Fibroblast of skin of left biceps (primary cell): ENCODE measurements around the gene CHD9NB.
"Not testable (repeated sequence)": the region's sequence is repeated elsewhere in the genome, so short reads cannot be mapped to it uniquely, and the experiment has no call there.

ENCODE experiments used
- DNase-seq, 2 experiments: peaks; one replicate each; pipeline ENCODE4 v3.0.0-alpha.2; 2013; ENCODE audit warnings: low read depth in 2 of 2

Gene CHD9NB

GRCh38 chr16:53084141-53084541 lies 31.4 kb upstream of the CHD9NB start:
- DNase-seq, result no peak

DNA sequence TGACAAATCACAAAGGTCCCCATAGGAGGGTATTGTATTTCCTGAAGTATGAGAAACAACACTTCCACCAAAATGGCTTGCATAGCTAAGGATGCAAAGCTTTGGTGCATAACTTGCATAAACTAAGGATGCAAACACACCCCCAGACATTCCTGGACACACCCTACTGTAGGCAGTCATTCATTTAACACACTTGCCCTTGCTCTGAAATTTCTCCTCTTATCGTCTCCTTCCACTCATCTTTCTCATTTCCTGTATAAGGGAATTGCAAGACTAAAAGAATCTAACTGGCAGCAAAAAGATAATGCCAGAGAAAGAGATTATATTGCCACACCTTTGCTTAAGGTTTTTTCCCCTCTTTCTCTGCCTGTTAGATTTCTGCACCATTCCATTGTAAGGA lies 30.4 kb upstream of the CHD9NB start:
- no peak for DNase-seq

DNA sequence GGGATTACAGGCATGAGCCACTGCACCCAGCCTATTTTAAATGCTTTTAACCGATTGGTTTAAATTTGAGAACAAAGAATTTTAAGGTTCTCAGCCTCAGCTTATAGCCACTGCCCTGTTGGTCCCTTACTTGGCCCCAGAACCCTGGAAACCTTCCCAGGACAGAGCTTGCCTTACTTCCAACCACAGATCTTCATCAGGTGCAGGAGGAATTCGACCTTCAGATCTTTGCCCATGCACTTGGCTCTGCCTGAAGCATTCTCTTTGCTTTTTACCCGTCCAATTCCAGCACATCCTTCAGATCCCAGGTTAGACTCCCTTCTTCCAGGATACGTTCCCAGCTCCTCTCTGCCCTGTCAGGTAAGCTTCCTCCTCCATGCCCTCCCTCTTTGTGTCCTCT lies 29.8 kb upstream of the CHD9NB start:
- DNase-seq, result no peak

GRCh38 chr16:53081686-53082407 lies 29.1 kb upstream of the CHD9NB start:
- no peak for DNase-seq

- DNase-seq, result no peak
Measured at GRCh38 chr16:53081032-53081424, 28.3 kb upstream of the CHD9NB start.

DNA sequence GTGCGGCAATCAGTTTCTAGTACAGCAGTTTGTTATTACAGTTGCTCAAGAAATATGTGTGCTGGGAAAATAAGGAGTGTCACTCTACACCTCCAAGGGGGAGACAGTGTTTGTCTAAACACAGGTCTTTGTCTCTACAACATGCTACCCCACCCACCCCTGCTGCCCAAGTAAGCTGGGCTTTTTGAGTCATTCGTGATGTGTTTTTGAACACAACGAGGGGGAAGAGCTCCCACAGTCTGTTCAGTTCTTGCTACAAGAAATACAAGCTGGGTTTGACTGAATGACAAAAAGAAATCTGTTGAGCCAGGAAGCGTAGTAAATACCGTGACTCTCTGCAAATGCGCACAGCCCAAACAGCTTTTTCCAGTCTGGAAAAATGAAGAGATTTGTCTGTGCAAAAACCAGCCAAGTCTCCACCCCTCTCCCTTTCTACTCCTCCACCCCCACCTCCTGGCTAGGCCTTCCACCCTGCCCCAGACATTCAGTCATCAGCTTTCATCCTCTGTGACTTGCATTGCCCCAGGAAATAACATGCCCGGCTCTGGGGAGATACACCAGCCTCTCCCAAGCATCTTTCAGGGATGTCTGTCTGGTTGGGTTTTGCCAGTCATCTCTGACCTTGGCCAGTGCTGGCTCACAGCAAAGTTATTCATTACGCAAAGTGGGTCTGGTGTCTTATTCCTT lies 27.8 kb upstream of the CHD9NB start:
- no peak for DNase-seq

- no peak for DNase-seq
Measured at GRCh38 chr16:53078765-53079485, 26.2 kb upstream of the CHD9NB start.

GRCh38 chr16:53078247-53078646 lies 25.6 kb upstream of the CHD9NB start:
- no peak for DNase-seq

GRCh38 chr16:53075461-53075860 lies 22.8 kb upstream of the CHD9NB start:
- not testable (repeated sequence) for DNase-seq

DNA sequence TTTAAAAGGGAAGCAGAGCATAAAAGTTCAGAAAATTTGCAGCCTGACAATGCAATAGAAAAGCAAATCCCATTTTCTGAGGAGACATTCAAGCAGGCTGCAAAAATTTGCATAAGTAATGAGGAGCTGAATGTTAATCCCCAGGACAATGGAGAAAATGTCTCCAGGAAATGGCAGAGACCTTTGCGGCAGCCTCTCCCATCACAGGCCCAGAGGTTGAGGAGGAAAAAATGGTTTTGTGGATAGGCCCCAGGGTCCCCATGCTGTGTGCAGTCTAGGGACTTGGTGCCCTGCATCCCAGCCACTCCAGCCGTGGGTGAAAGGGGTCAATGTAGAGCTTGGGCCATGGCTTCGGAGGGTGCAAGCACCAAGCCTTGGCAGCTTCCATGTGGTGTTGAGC lies 21.6 kb upstream of the CHD9NB start:
- DNase-seq, result not testable (repeated sequence)

DNA sequence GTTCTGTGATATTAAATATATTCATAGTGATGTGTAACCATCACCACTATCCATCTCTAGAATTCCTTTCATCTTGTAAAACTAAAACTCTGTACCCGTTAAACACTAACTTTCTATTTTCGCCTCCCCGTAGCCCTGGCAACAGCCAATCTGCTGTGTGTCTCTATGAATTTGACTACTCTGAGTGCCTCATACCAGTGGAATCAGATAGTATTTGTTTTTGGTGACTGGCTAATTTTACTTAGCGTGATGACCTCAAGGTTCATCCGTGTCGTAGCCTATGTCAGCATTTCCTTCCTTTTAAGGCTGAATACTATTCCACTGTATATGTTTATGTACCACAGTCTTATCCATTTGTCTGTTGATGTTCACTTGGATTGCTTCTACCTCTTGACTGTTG lies 20.3 kb upstream of the CHD9NB start:
- DNase-seq, result no peak

GRCh38 chr16:53071748-53072301 lies 19.1 kb upstream of the CHD9NB start:
- no peak for DNase-seq

DNA sequence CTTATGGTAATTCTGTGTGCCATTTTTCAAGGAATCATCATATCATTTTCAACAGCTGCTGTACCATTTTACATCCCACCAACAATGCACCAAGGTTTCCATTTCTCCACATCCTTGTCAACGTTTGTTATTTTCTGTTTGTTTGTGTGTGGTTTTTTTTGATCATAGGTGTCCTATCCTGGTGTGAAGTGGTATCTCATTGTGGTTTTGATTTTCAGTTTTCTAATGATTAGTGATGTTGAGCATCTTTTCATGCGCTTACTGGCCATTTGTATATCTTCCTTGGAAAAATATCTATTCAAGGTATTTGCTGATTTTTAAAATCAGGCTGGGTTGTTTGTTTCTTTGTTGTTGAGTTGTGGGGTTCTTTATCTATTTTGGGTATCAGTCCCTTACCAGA lies 17.1 kb upstream of the CHD9NB start:
- DNase-seq, result no peak

DNA sequence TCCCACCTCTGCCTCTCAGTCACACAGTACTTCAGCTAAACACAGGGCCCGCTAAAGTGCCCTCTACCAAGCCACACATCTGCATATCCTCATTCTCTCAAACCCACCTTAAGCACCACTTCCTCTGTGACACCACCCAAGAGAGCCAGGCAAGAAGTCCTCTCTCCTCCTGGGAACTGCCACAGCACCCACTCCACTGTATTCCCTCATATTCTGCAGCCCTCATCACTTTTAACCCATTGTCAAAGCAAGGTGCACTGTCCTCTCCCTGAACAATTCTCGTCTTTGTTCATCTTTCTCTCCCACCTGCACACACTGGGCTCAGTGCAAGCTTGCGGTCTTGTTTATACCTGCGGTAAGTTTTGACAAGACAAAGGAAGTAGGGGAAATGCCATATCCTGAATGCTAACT lies 15.7 kb upstream of the CHD9NB start:
- DNase-seq, result no peak

DNA sequence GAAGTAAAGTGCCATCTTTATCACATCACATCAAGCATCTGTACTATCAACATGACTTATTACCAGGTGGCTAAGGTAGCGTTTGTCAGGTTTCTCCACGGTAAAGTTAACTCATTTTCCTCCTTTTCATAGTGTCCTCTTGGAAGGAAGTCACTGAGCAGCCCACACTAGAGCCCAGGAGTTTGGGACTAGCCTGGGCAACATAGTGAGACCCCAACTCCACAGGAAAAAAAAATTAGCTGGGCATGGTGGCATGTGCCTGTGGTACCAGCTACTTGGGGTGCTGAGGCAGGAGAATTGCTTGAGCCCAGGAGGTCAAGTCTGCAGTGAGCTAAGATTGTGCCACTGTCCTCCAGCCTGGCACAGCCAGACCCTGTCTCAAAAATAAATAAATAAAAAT lies 15.0 kb upstream of the CHD9NB start:
- no peak for DNase-seq

DNA sequence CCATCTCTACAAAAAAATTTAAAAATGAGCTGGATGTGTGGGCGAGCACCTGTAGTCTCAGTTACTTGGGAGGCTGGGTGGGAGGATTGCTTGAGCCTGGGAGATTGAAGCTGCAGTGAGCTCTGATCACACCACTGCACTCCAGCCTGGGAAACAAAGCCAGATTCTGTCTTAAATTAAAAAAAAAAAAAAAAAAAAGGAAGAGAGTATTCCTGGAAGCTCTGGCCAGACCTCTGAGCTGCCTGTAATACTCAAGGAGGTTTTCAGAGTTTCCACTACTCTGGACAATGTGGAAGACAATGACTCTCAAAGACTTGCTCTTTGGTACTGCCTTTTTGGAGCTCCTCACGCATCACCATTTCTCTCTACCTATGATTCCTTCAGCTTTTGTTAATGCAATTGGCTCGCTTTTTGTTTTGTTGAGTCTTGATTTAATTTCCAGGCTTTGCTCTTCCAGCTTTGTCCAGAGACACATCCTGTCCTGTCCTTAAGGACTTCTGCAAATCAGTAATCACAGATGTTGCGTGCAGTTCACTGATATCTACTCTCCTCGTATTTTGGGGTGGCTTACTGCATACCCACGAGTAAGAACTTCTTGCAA lies 12.9 kb upstream of the CHD9NB start:
- no peak for DNase-seq

DNA sequence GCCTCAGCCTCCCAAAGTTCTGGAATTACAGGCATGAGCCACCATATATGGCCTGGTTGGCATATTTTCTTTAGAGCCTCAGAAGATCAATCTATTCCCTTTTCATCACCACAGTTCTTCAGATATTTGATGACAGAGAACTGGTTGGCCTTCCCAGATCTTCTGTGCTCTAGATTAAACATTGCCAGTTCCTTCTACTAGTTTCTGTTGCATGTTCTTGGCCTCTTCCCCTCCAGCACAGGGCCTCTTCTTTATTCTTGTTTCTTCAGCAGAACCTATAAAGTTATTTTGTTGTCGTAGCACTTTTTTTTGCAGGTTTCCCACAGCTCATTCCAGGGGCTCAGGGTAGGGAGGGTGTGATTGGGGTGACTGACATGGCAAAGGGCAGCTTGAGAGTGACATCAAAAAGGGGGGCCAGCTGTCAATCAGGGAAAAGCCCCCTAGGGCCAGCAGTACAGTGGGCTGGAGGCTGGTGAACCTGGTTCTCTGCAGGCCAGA lies 11.4 kb upstream of the CHD9NB start:
- DNase-seq, result no peak

GRCh38 chr16:53061701-53062159 lies 9.0 kb upstream of the CHD9NB start:
- no peak for DNase-seq

DNA sequence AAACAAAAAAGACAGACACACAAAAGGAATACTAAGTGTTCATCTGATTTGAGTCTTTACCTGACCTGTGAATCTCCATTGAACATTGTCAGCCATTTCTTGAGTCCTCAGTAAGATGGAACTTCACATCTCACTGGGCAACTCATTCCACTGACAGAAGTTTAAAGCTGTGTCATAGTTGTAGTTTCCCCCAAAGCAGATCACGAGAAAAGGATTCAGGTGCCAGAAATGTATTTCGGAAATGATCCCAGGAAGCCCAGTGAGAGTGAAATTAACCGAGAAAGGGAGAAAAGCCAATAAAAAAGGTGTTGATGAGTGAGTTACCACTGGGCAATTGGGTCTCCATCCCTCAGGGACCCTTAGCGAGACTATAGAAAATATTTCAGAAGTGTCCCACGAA lies 8.6 kb upstream of the CHD9NB start:
- no peak for DNase-seq

GRCh38 chr16:53059672-53060071 lies 7.0 kb upstream of the CHD9NB start:
- no peak for DNase-seq

- no peak for DNase-seq
Measured at GRCh38 chr16:53058882-53059281, 6.2 kb upstream of the CHD9NB start.

DNA sequence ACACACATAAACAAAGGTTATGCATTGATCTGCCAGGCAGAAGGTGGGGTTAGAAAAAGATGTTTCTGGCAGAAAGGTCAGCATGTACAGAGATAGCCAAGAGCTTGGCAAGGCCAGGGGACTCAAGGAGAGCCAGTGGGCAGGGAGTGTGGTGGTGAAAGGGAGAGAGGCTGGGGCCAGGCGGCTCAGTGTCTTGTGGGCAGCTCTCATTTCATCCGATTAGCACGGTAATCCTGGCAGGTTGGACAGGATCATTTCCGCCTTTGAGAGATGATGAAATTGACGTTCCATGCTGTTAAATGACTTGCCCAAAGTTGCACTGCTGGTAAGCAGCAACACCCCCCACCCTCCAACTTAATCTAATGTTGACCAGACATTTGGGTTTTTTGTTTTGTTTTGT lies 5.7 kb upstream of the CHD9NB start:
- no peak for DNase-seq
